Activated CD4-positive, alpha-beta T cell treated with anti-CD3 and anti-CD28 coated beads, Interleukin-2, amount 50 U/mL, for 24 hours (primary cell): Measurements from ENCODE around the gene CADPS.

Source experiments
- DNase-seq, 2 donors: peaks; one replicate each; pipeline ENCODE4 v3.0.0-alpha.2; 2020; ENCODE audit warnings: low read depth in 1 of 2, low spot score in 1 of 2

Gene CADPS

GRCh38 chr3:62376906-62377877 lies 498.0 kb downstream of the CADPS start:
- no peak for DNase-seq

DNA sequence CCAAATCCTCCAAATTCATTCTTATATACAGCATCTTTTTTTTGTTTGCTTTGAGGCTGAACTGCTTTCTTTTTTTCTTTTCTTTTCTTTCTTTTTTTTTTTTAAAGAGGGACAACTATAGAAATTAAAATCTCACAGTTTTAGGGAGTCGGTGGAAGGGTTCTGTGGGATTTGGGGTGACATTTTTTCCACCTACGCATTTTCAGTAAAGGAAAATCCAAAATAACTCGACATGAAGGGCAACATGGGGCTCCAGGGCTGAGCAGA lies 498.8 kb downstream of the CADPS start:
- DNase-seq = no peak

GRCh38 chr3:62375655-62376453 lies 499.4 kb downstream of the CADPS start:
- DNase-seq = no peak

DNA sequence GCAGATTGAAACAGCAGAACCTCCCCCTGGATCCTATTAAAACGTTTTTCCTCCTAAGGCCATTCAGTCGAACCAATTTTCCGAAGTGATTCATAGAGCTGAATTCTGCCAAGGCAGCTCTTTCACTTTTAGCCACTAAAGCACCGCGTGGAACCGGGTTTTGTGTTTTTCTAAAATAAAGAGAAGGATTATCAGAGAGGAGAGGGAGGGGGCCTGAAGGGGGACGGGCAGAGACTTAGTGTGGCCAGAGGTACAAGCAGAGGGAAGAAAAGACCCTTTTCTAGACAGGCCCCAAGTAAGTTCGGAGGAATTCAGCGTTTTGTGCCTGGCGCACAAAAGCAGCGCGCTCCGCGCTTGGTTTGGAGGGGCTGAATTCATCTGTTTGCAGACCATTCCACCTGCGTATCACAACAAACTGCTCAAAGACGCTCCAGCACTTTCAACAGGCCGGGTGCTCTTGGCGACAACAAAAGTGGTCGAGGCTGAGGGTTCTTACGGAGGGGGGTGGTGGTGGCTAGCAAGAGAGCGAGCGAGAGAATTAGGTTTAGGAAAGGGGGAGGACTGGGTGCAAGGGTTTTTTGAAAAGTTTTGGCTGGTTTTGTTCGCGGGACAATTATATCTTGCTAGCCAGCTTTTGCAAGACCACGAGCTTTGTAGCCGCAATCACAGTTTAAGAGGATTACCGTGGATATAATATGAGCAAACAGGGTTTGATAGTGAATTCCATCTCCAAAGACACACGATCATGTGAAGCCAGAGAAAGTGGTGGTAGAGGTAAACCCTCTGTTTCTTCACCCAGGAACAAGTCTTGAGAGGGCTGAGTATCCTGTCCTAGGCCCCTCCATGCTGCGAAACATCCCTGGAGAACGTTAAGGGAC lies 500.6 kb downstream of the CADPS start:
- DNase-seq = no peak

DNA sequence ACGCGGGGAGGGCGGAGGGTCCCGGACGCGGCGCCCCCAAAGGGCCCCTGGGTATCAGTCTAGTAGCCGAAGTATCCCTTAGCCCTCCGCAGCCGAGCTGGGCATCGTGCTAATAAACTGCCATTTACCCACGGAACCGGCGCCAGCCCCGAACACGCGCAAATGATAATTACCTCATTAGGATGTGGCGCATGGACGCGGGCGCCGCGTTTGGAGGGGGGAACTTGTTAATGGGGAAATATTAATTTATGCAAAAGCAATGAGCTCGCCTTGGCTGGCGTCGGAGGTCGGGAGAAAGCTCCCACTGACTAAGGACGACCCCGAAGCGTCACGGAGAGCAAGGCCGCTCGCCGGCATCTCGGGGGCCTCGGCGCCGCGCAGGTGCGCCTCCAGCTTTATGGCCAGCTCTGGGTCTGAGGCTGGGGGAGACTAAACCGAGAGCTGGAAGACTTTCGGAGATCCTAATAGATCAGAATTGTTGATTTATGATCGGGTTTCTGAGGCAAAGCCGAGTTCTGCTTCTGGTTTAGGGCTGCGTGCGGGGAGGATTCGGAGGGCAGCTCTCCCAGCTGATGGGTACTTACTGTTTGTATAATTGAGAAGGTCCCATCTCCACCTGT lies 501.4 kb downstream of the CADPS start:
- no peak for DNase-seq

DNA sequence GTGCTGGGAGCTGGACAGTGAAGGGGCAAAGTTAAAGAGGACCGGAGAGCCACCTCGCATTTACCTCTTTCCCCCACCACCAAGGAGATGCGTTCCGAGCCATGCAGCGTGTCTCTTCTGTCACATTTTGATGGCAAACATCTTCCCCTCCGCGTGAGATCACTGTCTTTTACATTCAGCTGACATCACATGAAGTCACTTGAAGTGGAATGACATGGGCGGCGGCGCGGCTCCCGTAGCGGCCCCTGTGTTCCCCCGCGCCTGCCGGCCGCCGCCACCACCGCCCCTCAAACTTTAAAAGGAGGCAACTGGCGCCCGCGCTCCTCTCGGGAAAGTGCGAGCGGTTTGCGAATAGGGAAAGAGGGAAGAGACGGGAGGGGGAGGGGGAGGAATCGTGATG lies 502.0 kb downstream of the CADPS start, which contains the start of gene FEZF2:
TSS of gene FEZF2 (minus strand) at position 336 of the 400 bp plus-strand sequence. CDS start 682 bp downstream, outside the sequence.
- DNase-seq = no peak

GRCh38 chr3:62372621-62373041 lies 502.6 kb downstream of the CADPS start:
- no peak for DNase-seq

DNA sequence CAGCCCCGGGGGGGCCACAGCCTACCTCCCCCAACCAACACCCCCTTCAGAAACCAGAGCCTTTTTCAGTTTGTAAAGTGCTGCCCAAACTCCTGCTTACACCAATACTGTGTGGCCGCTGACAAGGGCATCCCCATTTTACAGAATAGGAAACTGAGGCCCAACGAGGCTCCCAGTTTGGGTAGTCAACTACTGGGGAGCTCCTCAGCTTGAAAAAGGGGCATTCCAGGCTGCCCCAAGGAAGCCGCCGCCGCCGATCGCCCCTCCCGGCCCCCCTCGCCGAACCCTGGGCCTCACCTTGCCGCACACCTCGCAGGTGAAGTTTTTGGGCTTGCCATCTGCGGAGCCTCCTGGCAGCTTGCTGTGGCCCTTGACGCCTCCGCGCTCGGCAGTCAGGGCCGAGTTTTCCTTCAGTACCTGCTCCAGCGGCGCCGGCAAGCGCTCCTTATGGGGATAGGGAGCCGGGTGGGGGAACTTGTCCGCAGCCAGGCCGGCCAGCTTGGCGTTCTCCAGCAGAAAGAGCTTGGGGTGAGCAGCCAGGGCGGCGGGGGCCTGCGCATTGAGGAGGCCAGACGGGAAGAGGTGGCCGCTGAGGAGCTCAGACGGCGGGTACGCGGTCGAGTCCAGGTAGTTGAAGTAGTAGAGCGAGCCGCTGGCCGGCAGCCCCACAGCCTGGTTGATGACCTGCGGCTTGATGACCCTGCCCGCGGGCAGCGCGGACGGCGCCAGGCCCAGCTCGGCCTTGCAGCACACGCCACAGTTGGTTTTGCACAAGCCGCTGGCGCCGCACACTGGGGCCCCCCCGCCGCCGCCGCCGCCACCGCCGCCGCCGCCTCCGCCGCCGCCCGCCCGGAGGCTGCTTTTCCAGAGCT lies 503.3 kb downstream of the CADPS start:
- DNase-seq = no peak

GRCh38 chr3:62370858-62371719 lies 504.1 kb downstream of the CADPS start:
- no peak for DNase-seq

GRCh38 chr3:62370112-62370857 lies 504.9 kb downstream of the CADPS start:
- DNase-seq = no peak

- no peak for DNase-seq
Measured at GRCh38 chr3:62369476-62369743, 505.8 kb downstream of the CADPS start.

DNA sequence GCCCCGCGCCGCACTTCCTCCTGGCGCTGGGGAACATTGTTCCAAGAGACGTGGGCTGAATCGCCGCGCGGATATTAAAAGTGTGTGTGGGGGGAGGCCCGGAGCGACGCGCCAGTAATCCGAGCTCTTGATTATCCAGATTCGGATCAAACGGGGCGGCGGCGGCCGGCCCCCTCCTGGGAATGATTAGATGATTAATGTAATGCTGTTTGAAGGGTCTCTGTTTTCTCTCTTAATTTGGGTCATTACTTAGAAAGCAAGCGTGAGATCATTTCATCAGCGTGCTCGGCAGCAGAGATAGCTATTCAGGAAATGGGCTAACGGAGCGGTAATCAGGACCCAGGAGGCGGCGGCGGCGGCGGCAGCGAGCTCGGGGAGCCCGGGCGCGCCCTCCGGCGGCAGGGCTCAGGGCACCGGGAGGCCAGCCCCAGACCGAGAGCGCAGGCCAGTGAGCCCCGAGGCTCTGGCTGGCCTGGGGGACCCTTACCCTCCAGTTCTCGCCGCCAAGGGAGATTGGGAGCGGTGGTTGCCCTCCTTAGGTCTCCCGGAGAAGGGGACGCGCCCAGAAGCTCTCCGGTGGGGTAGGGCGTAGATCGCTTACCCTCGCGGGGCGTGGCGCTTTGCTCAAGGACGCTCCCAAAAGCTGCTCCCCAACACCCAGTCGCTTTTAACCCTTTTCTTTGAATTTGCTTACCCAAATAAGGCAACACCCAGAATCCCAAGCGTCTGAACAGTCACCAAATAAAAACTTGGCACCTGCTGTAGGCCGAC lies 506.3 kb downstream of the CADPS start:
- DNase-seq = no peak

DNA sequence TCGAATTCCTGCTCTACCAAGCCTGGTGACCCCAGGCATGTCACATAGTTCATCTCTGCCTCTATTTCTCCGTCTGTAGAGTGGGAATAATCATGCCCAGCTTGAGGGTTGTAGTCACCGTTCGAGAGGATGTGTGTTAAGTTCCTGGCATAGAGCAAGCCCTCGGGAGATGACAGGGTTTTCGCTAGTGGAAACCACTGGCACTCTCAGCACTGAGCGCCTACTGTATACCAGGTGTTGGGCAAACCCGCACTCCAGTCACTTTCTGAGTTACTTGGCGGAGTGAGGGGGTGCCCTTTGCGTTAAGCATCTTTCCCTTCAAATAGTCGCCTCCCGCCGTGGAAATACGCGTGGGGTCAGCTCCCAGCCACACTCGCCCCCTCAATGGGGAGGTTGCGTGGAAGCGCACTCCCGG lies 506.9 kb downstream of the CADPS start:
- DNase-seq = no peak

DNA sequence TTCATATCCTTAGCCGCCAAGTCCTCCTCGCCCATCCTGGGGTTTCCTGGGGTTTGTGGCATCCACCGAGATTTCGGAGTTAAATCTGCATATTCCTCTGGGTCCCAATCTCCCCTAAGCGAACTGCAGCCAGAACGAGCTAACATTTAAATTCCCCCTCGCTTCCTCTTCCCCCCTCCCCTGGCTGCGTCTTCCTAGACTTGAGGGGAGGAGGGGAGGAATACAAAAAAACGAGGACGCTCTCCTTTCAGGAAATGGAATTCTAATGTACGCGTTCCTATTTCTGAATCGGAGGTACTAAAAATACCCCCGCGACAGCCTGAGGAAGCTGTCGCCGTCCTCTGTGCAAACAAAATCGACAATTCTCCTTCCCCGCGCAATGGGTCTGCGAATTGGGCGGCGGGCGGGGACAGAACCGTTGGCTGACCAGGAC lies 507.4 kb downstream of the CADPS start:
- no peak for DNase-seq

DNA sequence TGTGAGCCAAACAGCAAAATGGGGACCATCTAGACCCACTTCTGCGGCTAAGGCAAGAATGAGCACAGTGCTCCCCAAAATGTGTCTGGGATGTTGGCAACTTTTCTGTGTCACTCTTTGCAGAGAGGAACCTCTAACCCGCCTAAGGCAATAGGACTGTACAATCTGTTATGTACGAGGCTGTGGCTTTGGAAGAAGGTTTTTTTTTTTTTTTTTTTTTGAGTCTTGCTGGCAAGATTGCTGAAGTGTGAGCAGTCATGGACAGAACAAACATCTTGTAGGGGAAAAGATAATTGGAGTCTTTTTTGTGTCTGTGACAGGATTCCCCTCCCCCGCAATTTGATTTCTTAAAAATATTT lies 509.1 kb downstream of the CADPS start:
- no peak for DNase-seq

DNA sequence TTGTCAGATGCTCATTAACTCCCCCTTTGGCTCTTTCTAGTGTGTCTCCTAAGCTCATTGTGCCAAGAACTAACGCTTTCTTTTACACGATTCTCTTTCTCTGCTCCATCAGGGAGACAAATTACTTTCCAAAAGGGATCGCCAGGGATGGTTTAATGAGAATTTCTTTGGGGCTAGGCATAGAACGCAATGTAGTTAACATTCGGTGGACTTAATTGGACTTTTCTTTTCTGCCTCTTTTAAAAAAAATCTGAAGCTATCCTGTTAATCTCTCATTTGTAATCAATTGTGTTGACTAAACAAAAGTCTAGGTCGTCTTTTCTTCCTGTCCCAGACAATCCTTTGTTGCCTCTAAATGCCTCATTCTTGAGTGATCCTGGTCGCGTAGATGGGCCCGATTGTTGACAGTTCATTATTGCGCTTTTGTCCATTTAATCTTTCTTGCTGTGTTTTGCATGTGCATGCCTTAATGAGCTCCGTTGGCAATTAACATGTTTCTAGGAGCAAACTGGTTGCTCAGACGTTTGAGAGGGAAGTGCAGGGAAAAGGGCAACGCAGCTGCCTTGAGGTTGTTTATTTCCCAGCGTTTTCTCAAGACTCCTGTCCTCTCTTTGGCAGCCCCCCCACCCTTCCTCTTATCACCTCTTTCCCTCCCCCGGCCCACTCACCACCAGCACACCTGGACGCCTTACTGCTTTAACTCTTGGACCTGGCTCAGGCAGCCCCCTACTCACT lies 509.7 kb downstream of the CADPS start:
- DNase-seq = no peak

GRCh38 chr3:62364191-62364590 lies 511.0 kb downstream of the CADPS start:
- no peak for DNase-seq
